Osteoblast (primary cell): ENCODE measurements around the gene PLA2G6. TPM values are rescaled to one million over a fixed set of nuclear protein-coding genes. Genes with fewer than 3 reads are reported as not detected.
A peak's percentile ranks its signal among the peaks of the same experiment; 100 is the strongest.

Experiments used
- DNase-seq: peaks from one replicate; pipeline ENCODE4 v3.0.0; 2011; ENCODE audit warnings: low spot score, mixed read lengths; ENCODE audit not compliant: insufficient read length; ENCODE audit errors: missing footprints
- H2AFZ ChIP-seq: 2 replicates; pipeline ENCODE4 v1.6.0; 2011; ENCODE audit warnings: mild to moderate bottlenecking, low read length
- H3K27ac ChIP-seq: 2 replicates; pipeline ENCODE4 v1.5.1; 2011; ENCODE audit warnings: mild to moderate bottlenecking, low read depth, low read length, moderate library complexity
- H3K27me3 ChIP-seq: 2 replicates; pipeline ENCODE4 v1.6.0; 2012; ENCODE audit warnings: mild to moderate bottlenecking, control low read depth, inconsistent platforms, low read length, moderate library complexity; ENCODE audit not compliant: insufficient read depth
- H3K36me3 ChIP-seq: 2 replicates; pipeline ENCODE4 v1.5.1; 2011; ENCODE audit warnings: mild to moderate bottlenecking, low read length, control low read depth, moderate library complexity; ENCODE audit not compliant: insufficient read depth
- H3K4me1 ChIP-seq: 2 replicates; pipeline ENCODE4 v1.5.1; 2011; ENCODE audit warnings: mild to moderate bottlenecking, low read length, control low read depth, moderate library complexity; ENCODE audit not compliant: insufficient read depth
- H3K4me2 ChIP-seq: 2 replicates; pipeline ENCODE4 v1.6.0; 2011; ENCODE audit warnings: mild to moderate bottlenecking, low read length; ENCODE audit not compliant: insufficient read depth
- H3K4me3 ChIP-seq: fragments of 200-600 bp; sonication (generic); 3 replicates; pipeline ENCODE4 v1.5.1; 2012; ENCODE audit warnings: mild to moderate bottlenecking, low read length, inconsistent platforms; ENCODE audit not compliant: insufficient read depth
- H3K79me2 ChIP-seq: 2 replicates; pipeline ENCODE4 v1.6.0; 2012; ENCODE audit warnings: mild to moderate bottlenecking, low read length, control low read depth, inconsistent platforms; ENCODE audit not compliant: insufficient read depth
- H3K9me3 ChIP-seq: 2 replicates; pipeline ENCODE4 v1.5.1; 2011; ENCODE audit warnings: low read depth, low read length, control low read depth
- H4K20me1 ChIP-seq: 2 replicates; pipeline ENCODE4 v1.6.0; 2012; ENCODE audit warnings: mild to moderate bottlenecking, low read length, control low read depth; ENCODE audit not compliant: insufficient read depth
- CTCF ChIP-seq: IDR thresholded peaks from 2 replicates; pipeline ENCODE4 v1.5.1; 2011; ENCODE audit warnings: mild to moderate bottlenecking, low read depth, low read length, moderate library complexity; ENCODE audit errors: extremely low read depth
- total RNA-seq: library from RNA; depleted of rRNA; stranded (reverse); fragments of >200 nt; gene quantifications from 2 replicates; pipeline ENCODE4 v1.2.3, GENCODE V29; 2012

The PLA2G6 gene
- total RNA-seq, 1 donor = 12.3 TPM

GRCh38 chr22:38199826-38200559 is 18.4 kb upstream of the PLA2G6 start:
- Histone ChIP-seq H3K27me3 (no peaks in the 10 kb centered on the region), H3K9me3 (no peaks in the 10 kb centered on the region), H3K4me3 (no peak overlapping the region), H3K4me2 (no peak overlapping the region), H3K79me2 (peaks cover 25% of the 10 kb centered on the region), H4K20me1 (peaks cover 17% of the 10 kb centered on the region), H3K27ac (no peak overlapping the region), H3K4me1 (peaks cover 28% of the 10 kb centered on the region), H2AFZ (no peak overlapping the region), H3K36me3 (no peaks in the 10 kb centered on the region)
- no peak for TF ChIP-seq CTCF
- peak; percentile 67 for DNase-seq

- no peaks in the 10 kb centered on the region for H3K9me3 ChIP-seq
- no peak for DNase-seq
- H3K36me3 ChIP-seq = no peaks in the 10 kb centered on the region
- H3K27ac ChIP-seq = no peak overlapping the region
- no peak overlapping the region for H2AFZ ChIP-seq
- no peaks in the 10 kb centered on the region for H3K27me3 ChIP-seq
- no peak overlapping the region for H3K4me2 ChIP-seq
- no peaks in the 10 kb centered on the region for H3K79me2 ChIP-seq
- no peak overlapping the region for H3K4me3 ChIP-seq
- no peaks in the 10 kb centered on the region for H4K20me1 ChIP-seq
- peaks cover 27% of the 10 kb centered on the region for H3K4me1 ChIP-seq
- TF ChIP-seq CTCF = no peak
These were observed 15.3 kb upstream of the PLA2G6 start for GRCh38 chr22:38196791-38197419.

- Histone ChIP-seq H3K4me3 (no peak overlapping the region), H4K20me1 (no peaks in the 10 kb centered on the region), H3K27ac (no peak overlapping the region), H3K4me1 (peaks cover 31% of the 10 kb centered on the region), H3K36me3 (no peaks in the 10 kb centered on the region), H3K4me2 (no peak overlapping the region), H2AFZ (no peak overlapping the region), H3K79me2 (no peaks in the 10 kb centered on the region), H3K27me3 (no peaks in the 10 kb centered on the region), H3K9me3 (no peaks in the 10 kb centered on the region)
- no peak for DNase-seq
- no peak for TF ChIP-seq CTCF
These were observed 11.9 kb upstream of the PLA2G6 start for GRCh38 chr22:38193580-38193979.

GRCh38 chr22:38192475-38192863 is 10.8 kb upstream of the PLA2G6 start:
- Histone ChIP-seq H3K9me3 (no peaks in the 10 kb centered on the region), H3K4me2 (no peak overlapping the region), H3K27me3 (no peaks in the 10 kb centered on the region), H2AFZ (no peak overlapping the region), H3K27ac (no peak overlapping the region), H4K20me1 (no peaks in the 10 kb centered on the region), H3K4me1 (peaks cover 31% of the 10 kb centered on the region), H3K36me3 (no peaks in the 10 kb centered on the region), H3K4me3 (no peak overlapping the region), H3K79me2 (no peaks in the 10 kb centered on the region)
- DNase-seq = no peak
- no peak for TF ChIP-seq CTCF
